NK-92 treated with Interleukin-12 subunit alpha and Interleukin-12 subunit beta, amount 100 ng/mL, for 24 hours (cell line): ENCODE data around the gene SLC25A12.
"Not testable (repeated sequence)": the region's sequence is repeated elsewhere in the genome, so short reads cannot be mapped to it uniquely, and the experiment has no call there.

Experiments used
- DNase-seq: peaks from one replicate; lab custom pipeline; 2025; lab: John Stamatoyannopoulos, UW

The SLC25A12 gene

GRCh38 chr2:171893824-171894611, at the start of gene SLC25A12:
TSS of gene SLC25A12 (minus strand) at chr2:171894244. CDS start at chr2:171894214, 30 bp downstream.
- peak; percentile 68 for DNase-seq

DNA sequence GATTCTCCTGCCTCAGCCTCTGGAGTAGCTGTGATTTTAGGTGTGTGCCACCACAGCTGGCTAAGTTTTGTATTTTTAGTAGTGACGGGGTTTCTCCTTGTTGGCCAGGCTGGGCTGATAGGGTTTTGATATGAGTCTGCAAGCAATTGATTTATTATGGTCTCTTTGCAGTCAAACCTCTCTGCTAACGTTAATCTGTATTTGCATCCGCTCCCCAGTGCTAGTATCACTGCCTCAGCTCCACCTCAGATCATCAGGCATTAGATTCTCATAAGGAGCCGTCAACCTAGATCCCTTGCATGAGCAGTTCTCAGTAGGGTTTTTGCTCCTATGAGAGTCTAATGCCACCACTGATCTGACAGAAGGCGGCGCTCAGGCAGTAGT, 47.3 kb upstream of the SLC25A12 start:
- DNase-seq: no peak

- peak; percentile 20 for DNase-seq
Observed at GRCh38 chr2:171939743-171940071, 45.7 kb upstream of the SLC25A12 start.

- no peak for DNase-seq
Observed at GRCh38 chr2:171939058-171939742, 45.2 kb upstream of the SLC25A12 start.

DNA sequence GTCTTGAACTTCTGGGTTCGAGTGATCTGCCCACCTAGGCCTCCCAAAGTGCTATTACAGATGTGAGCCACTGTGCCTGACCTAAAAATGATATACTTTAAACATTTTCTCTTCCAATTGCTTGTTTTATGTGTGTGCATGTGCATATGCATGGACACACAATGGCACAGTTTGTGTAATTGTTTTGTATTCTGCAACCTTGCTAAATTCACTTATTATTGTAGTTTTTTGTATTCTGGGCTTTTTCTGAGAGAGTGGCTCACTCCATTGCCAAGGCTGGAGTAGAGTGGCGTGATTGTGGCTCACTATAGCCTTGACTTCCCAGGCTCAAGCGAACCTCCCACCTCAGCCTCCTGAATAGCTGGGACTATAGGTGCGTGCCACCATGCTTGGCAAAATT, 36.3 kb upstream of the SLC25A12 start:
- DNase-seq: no peak

DNA sequence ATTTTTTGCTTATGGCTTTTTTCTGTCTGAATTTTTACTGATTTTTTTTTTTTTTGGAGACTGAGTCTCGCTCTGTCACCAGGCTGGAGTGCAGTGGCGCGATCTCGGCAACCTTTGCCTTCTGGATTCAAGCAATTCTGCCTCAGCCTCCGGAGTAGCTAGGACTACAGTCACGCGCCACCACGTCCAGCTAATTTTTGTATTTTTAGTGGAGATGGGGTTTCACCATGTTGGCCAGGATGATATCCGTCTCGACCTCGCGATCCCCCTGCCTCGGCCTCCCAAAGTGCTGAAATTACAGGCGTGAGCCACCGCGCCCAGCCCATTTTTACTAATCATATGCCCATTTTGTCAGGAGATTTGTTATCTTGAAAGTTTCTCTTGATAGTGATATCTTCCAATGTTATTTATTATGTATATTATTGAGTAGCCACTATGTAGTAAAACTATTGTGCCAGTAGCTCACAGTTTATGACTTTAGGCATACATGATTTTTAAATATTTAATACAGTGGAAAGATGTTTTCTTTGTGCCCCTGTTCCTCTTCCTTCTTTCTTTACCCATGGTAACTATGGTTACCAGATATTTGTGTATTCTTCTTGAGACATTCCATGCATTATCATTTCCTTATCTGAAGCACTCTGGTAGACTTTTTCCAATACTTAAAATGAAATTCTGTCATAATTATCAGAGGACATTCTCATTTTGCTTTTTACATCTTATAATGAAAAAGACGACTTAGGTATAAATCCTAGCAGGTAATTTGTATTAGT, 30.3 kb upstream of the SLC25A12 start:
- no peak for DNase-seq

DNA sequence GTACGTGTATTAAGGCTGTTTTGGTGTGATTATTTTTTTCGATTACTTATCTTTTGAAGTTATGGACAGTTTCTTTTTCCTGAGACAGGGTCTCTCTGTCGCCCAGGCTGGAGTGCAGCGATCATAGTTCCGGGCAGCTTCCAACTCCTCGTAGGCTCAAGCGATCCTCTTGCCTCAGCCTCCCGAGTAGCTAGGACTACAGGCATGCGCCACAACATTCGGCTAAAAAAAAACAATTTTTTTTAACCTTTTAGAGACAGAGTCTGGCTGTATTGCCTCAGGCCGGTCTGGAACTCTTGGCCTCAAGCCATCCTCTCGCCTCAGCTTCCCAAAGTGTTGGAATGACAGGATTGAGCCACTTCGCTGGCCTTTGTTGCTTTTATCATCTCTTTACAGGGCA, 29.2 kb upstream of the SLC25A12 start:
- DNase-seq: no peak

DNA sequence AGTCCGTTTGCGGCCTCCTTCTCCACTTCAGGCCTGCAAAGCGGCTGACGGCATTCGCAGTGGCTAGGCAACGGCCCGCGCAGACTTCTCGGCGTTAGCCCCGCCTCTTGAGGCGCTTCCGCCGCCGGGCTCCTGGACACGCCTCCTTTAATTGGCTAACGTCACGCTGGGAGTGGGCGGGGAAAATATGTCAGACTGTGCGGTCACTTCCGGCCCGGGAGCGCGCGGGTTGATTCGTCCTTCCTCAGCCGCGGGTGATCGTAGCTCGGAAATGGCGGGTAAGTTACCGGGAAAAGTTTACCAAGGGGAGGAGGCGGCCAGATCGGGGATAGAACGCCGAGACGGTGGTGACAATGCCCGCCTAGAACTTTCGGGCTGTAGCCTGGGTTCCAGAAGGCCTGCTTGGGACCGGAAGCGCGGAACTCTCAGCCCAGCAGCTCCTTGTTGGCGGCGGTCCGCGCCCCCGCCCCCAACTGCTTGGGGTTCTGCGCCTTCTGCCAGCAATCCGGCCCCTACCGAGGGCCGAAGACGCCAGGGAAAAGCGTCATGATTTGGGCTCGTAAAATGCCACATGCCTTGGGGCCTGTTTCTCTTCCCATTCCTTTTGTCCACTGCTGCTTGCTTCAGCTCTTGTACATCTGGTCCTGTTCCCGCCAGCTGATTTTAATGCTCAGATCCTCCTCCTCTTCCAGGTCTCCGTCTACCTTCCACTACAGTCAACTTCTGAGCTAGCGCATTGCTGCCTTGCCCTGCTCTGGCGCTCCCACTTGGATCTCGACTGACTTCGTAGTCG, 28.4 kb upstream of the SLC25A12 start, which contains the start of gene HAT1:
TSS of gene HAT1 (plus strand) at position 232 of the 793 bp plus-strand sequence. CDS start at position 272, 40 bp downstream.
- DNase-seq: peak; percentile 94

- DNase-seq: no peak
Observed at GRCh38 chr2:171921970-171922229, 27.9 kb upstream of the SLC25A12 start.

GRCh38 chr2:171919453-171919852, 25.4 kb upstream of the SLC25A12 start:
- no peak for DNase-seq

DNA sequence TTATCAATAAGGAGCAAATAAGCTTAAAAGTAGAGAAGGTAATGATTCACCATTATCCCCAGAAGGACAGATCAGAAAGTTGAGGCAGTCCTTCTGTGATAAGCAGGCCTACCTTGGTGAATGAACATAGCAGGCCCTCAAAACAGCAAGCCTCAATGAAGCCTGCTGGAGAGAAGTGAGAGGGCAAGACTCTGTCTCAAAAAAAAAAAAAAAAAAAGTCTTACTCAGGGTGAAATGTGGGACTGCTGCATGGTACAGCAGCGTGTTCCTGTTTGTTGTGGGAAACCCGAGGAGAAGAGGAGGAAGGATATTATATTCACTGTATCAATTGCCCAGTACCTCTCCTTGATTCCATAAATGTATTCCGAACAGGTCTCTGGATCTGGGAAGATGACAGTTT, 19.5 kb upstream of the SLC25A12 start:
- DNase-seq: no peak

GRCh38 chr2:171910494-171910893, 16.4 kb upstream of the SLC25A12 start:
- no peak for DNase-seq

DNA sequence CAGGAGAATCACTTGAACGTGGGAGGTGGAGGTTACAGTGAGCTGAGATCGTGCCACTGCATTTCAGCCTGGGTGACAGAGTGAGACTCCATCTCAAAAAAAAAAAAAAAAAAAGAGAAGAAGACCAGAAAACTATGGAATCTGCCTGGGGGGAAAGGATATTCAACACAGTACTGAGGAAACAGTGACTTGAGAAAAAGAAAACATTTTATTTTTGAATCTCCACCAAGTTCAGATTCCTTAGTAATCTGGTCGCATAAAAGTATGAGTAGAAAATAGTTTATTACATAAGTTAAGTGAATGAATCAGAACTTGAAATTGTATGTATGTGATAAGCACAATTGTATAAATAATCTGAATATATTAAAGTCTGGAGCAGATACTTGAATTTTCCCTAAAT, 15.2 kb upstream of the SLC25A12 start:
- DNase-seq: no peak

- no peak for DNase-seq
Observed at GRCh38 chr2:171908235-171908634, 14.2 kb upstream of the SLC25A12 start.

DNA sequence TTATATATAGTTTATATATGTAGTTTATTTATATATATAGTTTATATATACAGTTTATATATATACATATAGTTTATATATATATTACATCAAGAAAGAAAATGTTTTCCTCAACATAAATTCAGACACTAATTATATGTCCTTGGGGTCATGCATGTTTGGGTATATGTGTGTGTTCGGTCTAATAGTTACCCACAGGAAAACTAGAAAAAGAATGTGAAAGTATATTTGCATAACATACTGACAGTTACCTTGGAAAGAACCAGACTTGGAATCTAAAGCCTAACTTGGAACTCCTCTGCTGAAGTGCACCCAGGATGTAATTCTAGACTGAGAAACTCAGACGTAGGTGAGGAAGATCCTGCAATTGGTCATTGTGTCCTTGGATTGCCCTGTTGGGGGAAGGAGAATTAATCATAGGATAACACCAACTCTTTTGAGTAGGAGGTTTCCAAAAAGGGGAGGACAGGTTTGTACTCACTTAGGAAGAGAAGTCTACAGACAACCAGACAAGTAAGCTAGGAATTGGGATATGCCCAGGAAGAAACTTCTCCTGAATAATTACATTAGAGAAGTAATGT, 8.9 kb upstream of the SLC25A12 start:
- no peak for DNase-seq

DNA sequence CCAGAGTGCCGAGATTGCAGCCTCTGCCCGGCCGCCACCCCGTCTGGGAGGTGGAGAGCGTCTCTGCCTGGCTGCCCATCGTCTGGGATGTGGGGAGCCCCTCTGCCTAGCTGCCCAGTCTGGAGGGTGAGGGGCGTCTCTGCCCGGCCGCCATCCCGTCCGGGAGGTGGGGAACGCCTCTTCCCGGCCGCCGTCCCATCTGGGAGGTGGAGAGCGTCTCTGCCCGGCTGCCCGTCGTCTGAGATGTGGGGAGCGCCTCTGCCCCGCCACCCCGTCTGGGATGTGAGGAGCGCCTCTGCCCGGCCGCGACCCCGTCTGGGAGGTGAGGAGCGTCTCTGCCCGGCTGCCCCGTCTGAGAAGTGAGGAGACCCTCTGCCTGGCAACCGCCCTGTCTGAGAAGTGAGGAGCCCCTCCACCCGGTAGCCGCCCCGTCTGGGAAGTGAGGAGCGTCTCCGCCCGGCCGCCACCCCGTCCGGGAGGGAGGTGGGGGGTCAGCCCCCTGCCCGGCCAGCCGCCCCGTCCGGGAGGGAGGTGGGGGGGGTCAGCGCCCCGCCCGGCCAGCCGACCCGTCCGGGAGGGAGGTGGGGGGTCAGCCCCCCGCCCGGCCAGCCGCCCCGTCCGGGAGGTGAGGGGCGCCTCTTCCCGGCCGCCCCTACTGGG, 5.7 kb upstream of the SLC25A12 start:
- DNase-seq: not testable (repeated sequence)

DNA sequence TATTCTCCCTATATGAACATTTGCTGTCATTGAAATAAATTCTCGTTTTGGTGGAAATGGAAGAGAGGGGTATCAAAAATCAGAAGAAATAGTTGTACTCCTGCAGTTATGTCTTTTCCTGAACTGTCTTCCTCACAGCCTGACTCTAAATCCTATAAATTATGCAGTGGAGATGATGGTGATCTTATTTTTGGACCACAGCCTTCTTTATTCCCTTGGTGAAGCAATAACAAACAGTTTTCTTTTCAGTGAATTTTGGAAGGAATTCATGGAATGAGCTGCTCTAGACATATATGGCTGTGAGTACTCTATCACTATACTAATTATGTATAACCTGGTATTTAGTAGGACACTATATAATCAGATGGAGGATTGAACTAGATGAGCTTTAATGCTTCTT, 1.7 kb upstream of the SLC25A12 start:
- DNase-seq: no peak

DNA sequence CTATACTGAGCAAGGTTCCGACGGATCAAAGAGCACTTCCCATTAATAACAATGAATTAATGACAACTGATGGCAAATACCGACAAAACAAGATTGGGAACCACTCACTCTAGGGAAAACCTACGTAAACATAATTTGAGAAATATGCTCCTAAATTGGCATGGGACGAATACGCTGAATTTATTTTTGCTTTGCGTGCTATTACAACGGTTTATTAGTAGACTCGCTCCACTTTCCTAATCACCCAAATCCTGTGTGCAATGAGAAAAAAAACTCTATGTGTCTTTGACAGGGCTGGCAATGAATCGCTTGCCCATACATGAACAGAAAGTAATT, 536 bp upstream of the SLC25A12 start:
- DNase-seq: no peak

DNA sequence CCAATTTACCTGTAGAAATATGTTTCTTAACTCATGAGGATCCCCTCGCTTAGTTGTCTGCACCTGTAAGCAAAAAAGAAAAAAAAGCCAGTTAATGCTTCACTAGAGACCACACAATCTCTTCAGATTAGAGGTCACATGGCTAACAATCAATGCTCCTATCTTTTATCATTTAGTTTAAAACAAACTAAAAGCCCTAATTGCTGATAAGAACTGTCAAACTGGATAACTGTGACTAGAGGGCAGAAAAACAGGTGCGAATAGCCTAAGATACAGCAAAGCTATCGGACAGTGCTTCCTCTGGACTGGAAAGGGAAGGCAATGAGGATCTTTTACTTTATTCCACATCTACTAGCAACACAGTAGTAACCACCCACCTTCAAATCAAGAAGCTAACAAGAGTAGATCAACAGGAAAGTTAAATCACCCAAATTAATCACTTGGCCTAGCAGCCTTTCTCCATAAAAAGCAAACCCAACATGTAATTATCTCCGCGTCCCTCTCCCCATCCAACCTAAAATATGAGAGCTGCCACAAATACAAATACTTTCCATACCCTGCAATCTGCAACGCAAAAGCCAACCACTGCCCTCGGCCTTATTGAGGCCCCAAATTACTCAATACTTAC, 734 bp downstream of the SLC25A12 start:
- DNase-seq: no peak

- DNase-seq: no peak
Observed at GRCh38 chr2:171889808-171890207, 4.2 kb downstream of the SLC25A12 start.

- no peak for DNase-seq
Observed at GRCh38 chr2:171889333-171889732, 4.7 kb downstream of the SLC25A12 start.
